HCT116 (cell line): Measurements from ENCODE around the gene MTHFD1L. TPM values are rescaled to one million over a fixed set of nuclear protein-coding genes. Genes with fewer than 3 reads are reported as not detected.

Experiments used
- ATAC-seq: fragments of 200-7000 bp; cut with Tn5 transposase; 2 replicates; pipeline ENCODE4 v1.9.1; 2020; ENCODE audit warnings: mild to moderate bottlenecking, moderate library complexity
- BruUV-seq: library from RNA; stranded (reverse); fragments of 400-500 nt; replicated peaks from 2 replicates; lab custom pipeline; 2021; lab: Mats Ljungman, UMichigan
- CTCF ChIA-PET: fragments of 300-600 bp; sonication (Branson Sonifier 250); formaldehyde crosslinking; loops from one replicate; lab custom pipeline; 2021; ENCODE audit warnings: antibody characterized with exemption; lab: Charles Lee
- POLR2A ChIA-PET: fragments of 300-600, 350-600 bp; sonication (Branson Sonifier 250); formaldehyde crosslinking; loops from one replicate; lab custom pipeline; 2021; ENCODE audit warnings: antibody characterized with exemption; lab: Charles Lee
- RAD21 ChIA-PET, 2 experiments: fragments of 300-600 bp; sonication (Branson Sonifier 250); formaldehyde crosslinking; loops; one replicate each; lab custom pipeline; 2023; ENCODE audit warnings: low total read pairs in 2 of 2; ENCODE audit not compliant: uncharacterized antibody in 2 of 2, unreplicated experiment in 2 of 2, low non-redundant PET in 1 of 2; lab: Charles Lee
- DNase-seq: peaks from one replicate; pipeline ENCODE4 v3.0.0-alpha.2; 2010; ENCODE audit warnings: low read depth, low spot score
- H2AFZ ChIP-seq: fragments of 200-600 bp; shearing (Covaris generic), sonication (generic); 2 replicates; pipeline ENCODE4 v1.6.1; 2017; ENCODE audit warnings: low read depth, mixed run types, mixed read lengths, antibody characterized with exemption, low read length; ENCODE audit not compliant: poor library complexity, severe bottlenecking
- H3K27ac ChIP-seq: 2 replicates; pipeline ENCODE4 v1.5.1; 2012; ENCODE audit warnings: low read depth, low read length
- H3K27me3 ChIP-seq: fragments of 200-600 bp; sonication (generic); 2 replicates; pipeline ENCODE4 v1.6.1; 2016; ENCODE audit warnings: mixed run types, low read length, mixed read lengths; ENCODE audit not compliant: insufficient read depth
- H3K36me3 ChIP-seq, 2 experiments: fragments of 200-500 bp in 1 of 2; fragments of 200-600 bp in 1 of 2; sonication (Bioruptor generic) in 1 of 2; sonication (generic) in 1 of 2; 2 replicates each; pipeline versions ENCODE4 v1.5.1 to v1.6.1; 2014 to 2016; ENCODE audit warnings: low read length in 2 of 2, inconsistent platforms in 1 of 2, mixed read lengths in 1 of 2, mixed run types in 1 of 2; ENCODE audit not compliant: insufficient read depth in 2 of 2, control insufficient read depth in 1 of 2
- H3K4me1 ChIP-seq, 2 experiments: fragments of 200-600 bp in 1 of 2; sonication (generic) in 1 of 2; 2 replicates each; pipeline versions ENCODE4 v1.5.1 to v1.6.1; 2012 to 2017; ENCODE audit warnings: low read length in 2 of 2, inconsistent platforms in 1 of 2, mild to moderate bottlenecking in 1 of 2, mixed read lengths in 1 of 2, mixed run types in 1 of 2, moderate library complexity in 1 of 2; ENCODE audit not compliant: insufficient read depth in 2 of 2, control insufficient read depth in 1 of 2
- H3K4me2 ChIP-seq: fragments of 200-600 bp; sonication (generic); 2 replicates; pipeline ENCODE4 v1.6.1; 2017; ENCODE audit warnings: mixed run types, low read length, mixed read lengths
- H3K4me3 ChIP-seq, 2 experiments: fragments of 200-600 bp in 1 of 2; sonication (generic) in 1 of 2; replicated peaks in 1 of 2; 2 replicates each; pipeline ENCODE4 v1.5.1; 2011 to 2016; ENCODE audit warnings: low read length in 2 of 2, control low read depth in 1 of 2, low read depth in 1 of 2, mild to moderate bottlenecking in 1 of 2, mixed read lengths in 1 of 2, mixed run types in 1 of 2
- H3K79me2 ChIP-seq: fragments of 200-600 bp; sonication (generic); 2 replicates; pipeline ENCODE4 v1.6.1; 2017; ENCODE audit warnings: mild to moderate bottlenecking, mixed run types, low read length, moderate library complexity, mixed read lengths; ENCODE audit not compliant: insufficient read depth
- H3K9ac ChIP-seq: fragments of 200-600 bp; sonication (generic); 2 replicates; pipeline ENCODE4 v1.6.1; 2016; ENCODE audit warnings: low read length, mixed read lengths
- H3K9me2 ChIP-seq: fragments of 200-600 bp; sonication (generic), shearing (Covaris generic); 2 replicates; pipeline ENCODE4 v1.6.1; 2017; ENCODE audit warnings: mixed run types, mild to moderate bottlenecking, moderate library complexity; ENCODE audit not compliant: insufficient read depth
- H3K9me3 ChIP-seq, 2 experiments: fragments of 200-500 bp in 1 of 2; fragments of 200-600 bp in 1 of 2; sonication (Bioruptor generic) in 1 of 2; sonication (generic) in 1 of 2; 2 replicates each; pipeline ENCODE4 v1.6.1; 2014 to 2017; ENCODE audit warnings: low read length in 2 of 2, mixed read lengths in 2 of 2, inconsistent platforms in 1 of 2, low read depth in 1 of 2, mild to moderate bottlenecking in 1 of 2, mixed run types in 1 of 2, moderate library complexity in 1 of 2; ENCODE audit not compliant: control insufficient read depth in 1 of 2, insufficient read depth in 1 of 2
- H4K20me1 ChIP-seq: fragments of 200-600 bp; sonication (generic), shearing (Covaris generic); 2 replicates; pipeline ENCODE4 v1.6.1; 2017; ENCODE audit warnings: mixed run types, mild to moderate bottlenecking, moderate library complexity; ENCODE audit not compliant: insufficient read depth
- CBX3 ChIP-seq: IDR thresholded peaks from 2 replicates; pipeline ENCODE4 v1.6.1; 2012; ENCODE audit warnings: low read depth
- EZH2phosphoT487 ChIP-seq: fragments of 200-600 bp; IDR thresholded peaks from 2 replicates; pipeline ENCODE4 v1.6.1; 2018; ENCODE audit warnings: antibody characterized with exemption, borderline replicate concordance
- FOSL1 ChIP-seq: IDR thresholded peaks from 2 replicates; pipeline ENCODE4 v1.6.1; 2012; ENCODE audit warnings: low read depth
- JUND ChIP-seq: IDR thresholded peaks from 2 replicates; pipeline ENCODE4 v1.6.1; 2012
- RAD21 ChIP-seq: IDR thresholded peaks from 2 replicates; pipeline ENCODE4 v1.6.1; 2012; ENCODE audit warnings: low read depth, mild to moderate bottlenecking
- SP1 ChIP-seq: IDR thresholded peaks from 2 replicates; pipeline ENCODE4 v1.6.1; 2012; ENCODE audit warnings: low read depth
- SRF ChIP-seq: IDR thresholded peaks from 2 replicates; pipeline ENCODE4 v1.6.1; 2012; ENCODE audit warnings: low read depth
- TCF7L2 ChIP-seq: IDR thresholded peaks from 2 replicates; pipeline ENCODE4 v1.7.0; 2011; ENCODE audit warnings: borderline replicate concordance, inconsistent platforms; ENCODE audit not compliant: insufficient read depth, insufficient read length; ENCODE audit errors: extremely low read depth
- ZBTB33 ChIP-seq: IDR thresholded peaks from 2 replicates; pipeline ENCODE4 v1.6.1; 2011; ENCODE audit warnings: mild to moderate bottlenecking, low read length, moderate library complexity; ENCODE audit not compliant: insufficient replicate concordance; ENCODE audit errors: extremely low read depth
- ZNF274 ChIP-seq: fragments of 200-500 bp; sonication (Bioruptor generic); IDR thresholded peaks from 2 replicates; pipeline ENCODE4 v1.6.1; 2014; ENCODE audit warnings: mild to moderate bottlenecking, low read depth, low read length, inconsistent platforms
- intact Hi-C: fragments of 100-400 bp; cut with micrococcal nuclease; formaldehyde crosslinking; loops from 2 replicates; pipeline ENCODE4 v1.10.0; 2022
- total RNA-seq: library from RNA; stranded (reverse); gene quantifications from one replicate; pipeline ENCODE4 v1.2.1, GENCODE V29; 2021; ENCODE audit not compliant: unreplicated experiment
- TF ChIP-seq, protein P1 (sequence below): IDR thresholded peaks from 2 replicates; pipeline ENCODE4 v1.6.1; 2012

MTHFD1L gene
- total RNA-seq, 1 experiment from 2014 or later, result 127 TPM

GRCh38 chr6:150925976-150926375 is 60.5 kb downstream of the MTHFD1L start:
- Histone ChIP-seq H3K27me3 (no peaks in the 10 kb centered on the region), H3K4me2 (no peak overlapping the region), H3K27ac (no peak overlapping the region), H3K9me2 (no peaks in the 10 kb centered on the region), H3K4me1 (peaks cover 0 to 6% of the 10 kb centered on the region in 2 experiments; a peak in 2 of 4 replicates), H3K36me3 (peaks cover 8 to 29% of the 10 kb centered on the region in 2 experiments; a peak in 3 of 4 replicates), H2AFZ (no peak overlapping the region), H3K9me3 (no peaks in the 10 kb centered on the region), H3K9ac (no peak overlapping the region), H3K79me2 (peaks cover 3% of the 10 kb centered on the region), H4K20me1 (no peaks in the 10 kb centered on the region)
- no peak for DNase-seq
- intact Hi-C loops, result no loop called here
- POLR2A ChIA-PET, result no interaction called here
- TF ChIP-seq TCF7L2 (no peak), ZNF274 (no peak), JUND (no peak), SRF (no peak), CBX3 (no peak), RAD21 (no peak), FOSL1 (no peak), EZH2phosphoT487 (no peak), ZBTB33 (no peak), SP1 (no peak)
- TF ChIP-seq, protein P1, sequence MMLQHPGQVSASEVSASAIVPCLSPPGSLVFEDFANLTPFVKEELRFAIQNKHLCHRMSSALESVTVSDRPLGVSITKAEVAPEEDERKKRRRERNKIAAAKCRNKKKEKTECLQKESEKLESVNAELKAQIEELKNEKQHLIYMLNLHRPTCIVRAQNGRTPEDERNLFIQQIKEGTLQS, result no peak
- TF ChIP-seq, all 23 proteins: peak for 0
- ChIA-PET RAD21 (no interaction called here), CTCF (no interaction called here)
- H3K4me3 ChIP-seq, result no peak overlapping the region
- no peak for ATAC-seq
- BruUV-seq, result no TSS peak
